Occipital lobe (tissue), 2 donors: ENCODE data around the gene TMEM82. TPM values are rescaled to one million over a fixed set of nuclear protein-coding genes. Genes with fewer than 3 reads are reported as not detected.

Source experiments
- DNase-seq: peaks from one replicate; lab custom pipeline; 2025; lab: John Stamatoyannopoulos, UW
- total RNA-seq: library from RNA; depleted of rRNA; stranded (reverse); fragments of >200 nt; gene quantifications from one replicate; pipeline ENCODE4 v1.2.3, GENCODE V29; 2014

Gene TMEM82
- total RNA-seq, 1 donor from 2014 or later, result not detected

DNA sequence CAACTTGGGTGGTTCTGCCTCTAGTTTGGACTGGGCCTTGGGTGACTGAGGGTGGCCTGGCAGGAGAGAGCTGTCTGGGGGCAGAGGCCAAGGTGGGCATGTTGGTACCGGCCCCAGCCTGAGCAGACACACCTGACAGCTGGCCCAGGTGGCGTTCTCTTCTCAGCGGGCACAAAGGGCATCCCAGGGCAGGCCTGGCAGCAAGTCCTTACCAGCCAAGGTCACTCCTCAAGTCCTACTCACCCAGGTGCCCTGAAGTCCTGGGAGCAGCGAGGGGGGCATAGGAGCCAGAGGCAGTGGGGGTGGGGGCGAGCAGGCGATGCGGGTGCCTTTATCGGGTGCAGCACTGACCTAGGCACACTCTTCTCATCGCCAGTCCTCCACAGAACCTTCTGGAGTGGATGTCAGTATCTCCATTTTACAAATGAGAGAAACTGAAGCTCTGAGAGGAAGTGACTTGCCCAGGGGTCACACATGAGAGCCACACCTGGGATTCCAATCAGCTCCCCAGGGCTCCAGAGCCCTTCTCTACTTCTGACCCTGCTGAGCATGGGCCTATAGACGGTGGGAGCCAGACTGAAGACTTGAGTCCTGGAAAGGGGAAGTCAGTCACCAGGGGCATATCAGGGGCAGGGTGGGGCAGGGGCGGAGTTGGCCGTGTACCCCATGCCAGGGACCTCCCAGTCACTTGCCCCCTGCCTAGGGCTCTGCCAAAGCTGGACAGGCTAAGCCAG is 6.8 kb upstream of the TMEM82 start:
- no peak for DNase-seq

DNA sequence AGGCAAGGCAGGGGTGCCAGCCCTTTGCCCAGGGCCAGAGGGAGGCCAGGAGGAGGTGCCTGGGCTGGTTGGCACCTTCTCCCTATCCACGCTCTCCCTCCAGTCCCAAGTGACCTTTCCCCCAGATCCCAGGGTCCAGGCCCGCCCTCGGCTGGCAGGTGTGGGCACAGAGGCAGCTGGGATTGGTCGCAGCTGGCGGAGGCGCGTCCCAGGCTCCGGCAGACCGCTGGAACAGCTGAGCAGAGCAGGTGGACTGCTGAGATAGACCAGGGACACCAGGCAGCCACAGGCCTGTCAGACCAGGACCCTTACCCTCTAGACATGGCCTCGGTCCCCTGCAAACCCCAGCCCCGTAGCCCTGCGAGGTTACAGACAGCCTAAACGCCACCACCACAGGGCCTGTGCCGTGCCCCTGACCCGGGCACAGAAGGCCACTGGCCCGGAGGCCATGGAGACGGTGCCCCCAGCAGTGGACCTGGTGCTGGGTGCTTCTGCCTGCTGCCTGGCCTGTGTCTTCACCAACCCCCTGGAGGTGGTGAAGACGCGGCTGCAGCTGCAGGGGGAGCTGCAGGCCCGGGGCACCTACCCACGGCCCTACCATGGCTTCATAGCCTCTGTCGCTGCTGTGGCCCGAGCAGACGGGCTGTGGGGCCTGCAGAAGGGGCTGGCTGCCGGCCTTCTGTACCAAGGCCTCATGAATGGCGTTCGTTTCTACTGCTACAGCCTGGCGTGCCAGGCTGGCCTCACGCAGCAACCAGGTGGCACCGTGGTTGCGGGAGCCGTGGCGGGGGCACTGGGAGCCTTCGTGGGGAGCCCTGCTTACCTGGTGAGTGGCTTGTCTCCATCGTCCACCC is 6.0 kb upstream of the TMEM82 start, which contains the start of gene SLC25A34:
TSS of gene SLC25A34 (plus strand) at position 221 of the 854 bp plus-strand sequence. CDS start at position 449, 228 bp downstream.
- DNase-seq, result no peak

DNA sequence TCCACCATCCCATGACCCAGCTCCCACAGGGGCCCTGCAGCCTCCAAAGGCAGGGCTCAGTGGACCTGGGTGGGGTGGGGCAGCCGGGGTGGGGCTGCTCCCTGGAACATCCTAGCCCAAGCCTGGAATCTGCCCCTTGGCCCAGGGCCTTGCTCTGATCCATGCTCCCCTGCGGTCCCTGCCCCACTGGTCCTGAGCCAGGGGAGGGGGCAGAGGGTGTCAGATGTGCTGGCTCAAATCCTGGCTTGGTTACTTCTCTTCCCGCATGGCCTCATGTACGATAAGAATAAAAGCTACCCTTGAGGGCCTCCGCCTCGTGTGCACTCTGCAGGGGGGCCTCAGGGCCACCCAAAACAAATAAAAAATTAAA is 5.4 kb upstream of the TMEM82 start:
- DNase-seq, result no peak

DNA sequence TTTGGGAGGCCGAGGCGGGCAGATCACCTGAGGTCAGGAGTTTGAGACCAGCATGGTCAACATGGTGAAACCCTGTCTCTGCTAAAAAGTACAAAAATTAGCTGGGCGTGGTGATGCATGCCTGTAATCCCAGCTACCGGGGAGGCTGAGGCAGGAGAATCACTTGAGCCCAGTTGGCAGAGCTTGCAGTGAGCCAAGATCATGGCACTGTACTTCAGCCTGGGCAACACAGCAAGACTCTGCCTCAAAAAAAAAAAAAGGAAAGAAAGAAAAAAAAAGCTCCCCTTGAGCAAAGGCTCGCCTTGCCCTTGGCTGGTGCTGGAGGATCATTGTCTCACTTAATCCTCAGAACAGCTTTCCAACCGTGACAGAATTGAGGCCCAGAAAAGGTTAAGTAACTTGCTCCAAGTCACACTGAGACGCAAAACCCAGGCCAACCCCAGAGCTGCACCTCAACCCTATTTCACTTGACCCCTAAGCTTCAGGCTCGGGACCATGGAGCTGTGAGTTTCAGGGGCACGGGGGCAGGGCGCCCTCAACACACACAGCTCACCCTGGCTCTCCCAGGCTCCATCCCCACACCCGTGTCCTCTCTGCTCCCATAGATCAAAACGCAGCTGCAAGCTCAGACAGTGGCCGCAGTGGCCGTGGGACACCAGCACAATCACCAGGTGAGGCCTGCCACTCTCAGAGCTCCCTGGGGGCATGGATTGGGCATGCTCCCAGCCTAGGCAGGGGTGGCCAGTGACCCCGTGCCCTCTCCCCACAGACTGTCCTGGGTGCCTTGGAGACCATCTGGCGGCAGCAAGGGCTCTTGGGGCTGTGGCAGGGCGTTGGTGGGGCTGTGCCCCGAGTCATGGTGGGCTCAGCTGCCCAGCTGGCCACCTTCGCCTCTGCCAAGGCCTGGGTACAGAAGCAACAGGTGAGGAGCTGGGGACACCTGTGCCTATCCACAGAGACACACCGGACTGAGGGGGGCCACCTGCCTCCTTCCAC is 4.7 kb upstream of the TMEM82 start:
- DNase-seq, result no peak

DNA sequence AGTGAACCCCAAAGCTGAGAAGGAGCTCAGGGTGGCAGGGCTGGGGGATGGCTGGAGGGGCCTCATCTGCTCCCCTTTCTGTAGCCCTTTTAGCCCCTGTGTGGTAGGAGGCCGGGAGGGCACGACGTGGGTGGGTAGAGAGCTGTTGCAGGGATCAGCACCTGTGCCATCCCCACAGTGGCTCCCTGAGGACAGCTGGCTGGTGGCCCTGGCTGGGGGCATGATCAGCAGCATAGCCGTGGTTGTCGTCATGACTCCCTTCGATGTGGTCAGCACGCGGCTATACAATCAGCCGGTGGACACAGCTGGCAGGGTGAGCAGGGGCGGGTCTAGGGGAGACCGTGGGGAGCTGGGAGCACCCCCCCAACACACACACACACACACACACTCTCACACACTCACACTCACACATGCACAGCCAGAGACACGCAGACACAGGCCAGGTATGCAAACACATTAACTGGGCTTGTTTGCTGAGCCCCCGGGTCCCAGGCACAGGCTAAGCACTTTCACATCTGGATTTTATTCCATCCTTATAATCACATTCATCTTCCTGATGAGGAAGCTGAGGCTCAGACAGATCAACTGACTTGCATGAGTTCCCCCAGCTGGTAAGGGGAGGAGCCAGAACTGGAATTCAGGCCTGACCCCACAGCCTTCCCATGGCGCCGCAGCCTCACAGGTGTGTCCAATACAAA is 3.7 kb upstream of the TMEM82 start:
- DNase-seq, result no peak

DNA sequence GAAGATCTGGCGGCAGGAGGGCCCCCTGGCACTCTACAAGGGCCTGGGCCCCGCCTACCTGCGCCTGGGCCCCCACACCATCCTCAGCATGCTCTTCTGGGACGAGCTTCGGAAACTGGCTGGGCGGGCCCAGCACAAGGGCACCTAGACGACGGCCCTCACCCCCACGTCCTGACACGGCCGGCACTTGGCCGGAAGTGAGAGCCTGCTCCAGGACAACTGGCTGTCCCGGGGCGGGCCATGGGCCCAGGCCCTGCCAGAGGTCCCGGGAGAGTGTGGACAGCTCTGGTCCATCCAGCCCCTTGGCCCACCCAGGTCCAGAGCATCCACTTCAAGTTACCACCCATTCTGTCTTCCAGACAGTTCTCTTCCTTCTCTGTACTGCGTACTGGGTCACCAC is 3.0 kb upstream of the TMEM82 start:
- DNase-seq, result no peak

DNA sequence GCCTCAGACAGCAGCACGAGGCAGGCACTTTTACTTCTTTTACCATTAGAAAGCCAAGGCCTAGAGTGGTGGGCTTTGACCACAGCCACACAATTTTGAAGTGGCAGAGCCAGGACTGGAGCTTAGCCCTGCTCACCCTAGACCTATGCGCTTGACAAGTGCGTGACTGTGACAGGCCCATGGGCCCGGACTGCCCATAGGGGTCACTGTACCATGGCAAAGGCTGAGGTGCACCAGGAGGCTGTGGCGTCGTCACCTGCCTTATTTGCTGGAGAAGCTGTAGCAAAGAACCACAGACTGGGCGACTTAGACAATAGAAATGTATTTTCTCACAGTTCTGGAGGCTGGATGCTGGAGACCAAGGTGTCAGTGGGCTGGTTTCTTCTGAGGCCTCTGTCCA is 2.6 kb upstream of the TMEM82 start:
- DNase-seq, result no peak

DNA sequence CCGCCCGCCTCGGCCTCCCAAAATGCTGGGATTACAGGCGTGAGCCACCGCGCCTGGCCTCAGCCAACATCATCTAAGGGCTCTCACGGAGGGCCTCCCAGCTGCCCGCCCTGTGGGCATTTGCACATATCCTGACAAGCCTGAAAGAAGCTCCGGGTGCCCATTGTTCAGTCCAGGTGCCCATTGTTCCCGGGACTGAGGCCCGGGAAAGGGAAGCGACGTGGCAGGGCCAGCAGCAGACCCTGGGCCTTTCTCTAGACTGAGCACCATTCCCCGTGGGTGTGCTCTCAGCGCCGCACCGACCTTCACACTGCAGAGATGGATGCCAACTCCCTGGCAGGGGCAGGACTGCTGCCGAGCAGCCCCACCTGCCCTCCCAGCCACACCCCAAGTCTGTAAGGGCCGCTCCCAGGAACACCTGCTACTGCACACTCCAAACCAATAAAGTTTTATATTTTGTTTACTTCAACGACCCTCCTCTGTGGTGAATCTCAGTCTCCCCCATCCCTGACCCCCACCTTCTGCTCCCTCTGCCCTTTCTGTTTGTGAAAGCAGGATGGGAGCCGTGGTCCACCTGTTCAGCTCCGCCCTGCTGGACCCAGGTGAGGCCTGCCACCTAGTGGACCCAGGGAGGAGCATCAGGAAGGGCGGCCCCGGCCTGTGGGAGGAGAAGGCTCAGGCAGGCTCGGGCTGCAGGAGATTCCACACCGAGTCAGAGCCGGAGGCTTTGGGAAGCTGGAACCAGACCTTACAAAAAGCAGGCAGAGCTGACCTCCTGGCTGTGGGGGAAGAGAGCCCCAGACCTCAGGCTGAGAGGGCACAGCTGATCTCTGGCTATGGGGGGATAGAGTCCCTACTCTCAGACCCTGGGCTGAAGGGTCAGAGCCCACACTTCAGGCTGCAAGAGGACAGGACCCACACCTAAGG is 1.1 kb upstream of the TMEM82 start:
- peak; percentile 59 for DNase-seq

DNA sequence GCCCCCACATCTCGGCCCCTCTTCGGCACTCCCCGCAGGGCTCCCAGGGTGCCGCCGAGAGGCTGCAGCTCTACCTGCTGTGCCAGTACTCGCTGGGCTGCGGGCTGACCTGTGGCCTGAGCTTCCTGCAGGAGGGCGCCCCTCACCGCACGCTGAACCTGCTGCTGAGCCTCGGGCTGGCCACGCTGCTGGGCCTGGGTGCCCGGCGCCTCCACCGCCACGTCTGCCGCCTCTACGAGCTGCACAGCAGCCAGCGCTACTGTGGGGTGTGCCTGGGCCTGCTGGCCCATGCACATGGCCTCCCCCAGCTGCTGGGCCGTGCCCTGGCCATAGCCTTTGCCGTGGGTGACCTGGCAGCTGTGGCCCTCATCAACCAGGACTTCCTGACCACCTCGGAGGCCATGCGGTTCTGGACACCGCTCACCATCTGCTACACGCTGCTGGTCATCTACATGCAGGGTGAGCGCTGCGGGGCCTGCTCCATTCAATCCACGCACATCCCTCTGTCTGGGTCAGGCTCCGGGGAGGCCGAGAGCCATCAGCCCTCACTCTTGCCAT is 1.9 kb downstream of the TMEM82 start:
- no peak for DNase-seq

DNA sequence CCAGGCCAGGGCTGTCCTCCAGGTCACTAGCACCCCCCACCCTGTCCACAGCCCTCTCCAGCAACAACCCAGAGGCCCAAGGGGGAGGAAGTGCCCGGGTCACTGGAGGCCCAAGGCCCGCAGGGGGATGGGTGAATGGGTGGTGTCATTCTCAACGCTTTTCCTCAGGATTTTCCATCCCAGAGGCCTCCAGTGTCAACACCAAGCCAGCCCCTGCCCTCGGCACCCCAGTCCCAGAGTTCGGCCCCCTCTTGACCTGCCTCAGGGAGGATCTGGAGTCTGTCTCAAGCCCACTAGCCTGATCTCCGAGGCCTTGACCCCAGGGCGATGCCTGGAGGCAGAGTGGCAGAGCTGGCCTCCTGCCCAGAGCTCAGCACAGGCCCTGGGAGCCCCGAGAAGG is 5.1 kb downstream of the TMEM82 start:
- no peak for DNase-seq

DNA sequence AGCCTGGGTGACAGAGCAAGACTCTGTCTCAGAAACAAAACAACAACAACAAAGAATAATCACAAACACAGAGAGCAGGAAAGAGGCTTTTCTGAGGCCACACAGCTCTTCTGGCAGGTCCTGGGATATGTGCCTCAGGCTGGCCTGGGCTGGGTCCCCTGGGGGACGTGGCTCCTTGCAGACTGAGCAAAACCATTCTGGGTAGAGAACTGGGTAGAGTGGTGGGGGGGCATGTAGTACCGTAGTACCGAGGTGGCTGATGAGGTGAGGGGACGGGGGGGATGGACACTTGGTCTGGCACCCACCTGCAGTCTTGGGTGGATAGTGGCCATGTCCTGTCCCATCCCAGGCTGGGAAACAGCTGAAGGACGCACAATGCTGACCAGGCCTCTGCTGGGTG is 6.0 kb downstream of the TMEM82 start:
- DNase-seq, result no peak

DNA sequence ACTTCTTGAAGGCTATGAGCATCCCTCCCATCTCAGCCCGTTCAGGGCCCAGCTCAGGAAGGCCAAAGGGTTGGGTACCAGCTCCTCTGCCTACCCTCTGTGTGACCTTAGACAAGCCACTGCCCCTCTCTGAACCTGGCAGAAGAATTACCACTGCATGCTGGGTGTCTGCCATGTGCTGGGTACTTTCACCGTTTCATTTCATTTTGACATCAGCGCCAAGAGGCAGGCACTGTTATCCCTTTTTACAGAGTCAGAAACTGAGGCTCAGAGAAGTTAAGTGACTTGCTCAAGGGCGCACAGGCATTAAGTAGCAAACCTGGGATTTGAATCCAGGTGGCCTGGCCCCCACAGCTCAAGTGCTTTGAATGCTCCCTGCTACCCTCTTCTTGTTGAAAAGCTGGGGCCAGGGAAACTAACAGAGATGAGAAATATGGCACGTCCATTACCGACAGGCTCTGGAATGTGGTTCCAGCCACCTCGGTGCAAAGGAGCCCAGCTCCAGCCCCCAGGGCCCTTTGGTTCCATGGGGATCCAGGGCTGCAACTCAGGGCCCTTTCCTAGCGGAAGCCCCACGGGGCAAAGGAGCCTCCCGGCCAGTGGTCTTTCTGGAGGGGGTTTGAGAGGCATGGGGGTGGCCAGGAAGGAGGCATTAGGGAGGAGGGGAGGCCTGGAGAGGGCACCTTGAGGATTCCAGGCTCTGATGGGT is 6.5 kb downstream of the TMEM82 start:
- no peak for DNase-seq

DNA sequence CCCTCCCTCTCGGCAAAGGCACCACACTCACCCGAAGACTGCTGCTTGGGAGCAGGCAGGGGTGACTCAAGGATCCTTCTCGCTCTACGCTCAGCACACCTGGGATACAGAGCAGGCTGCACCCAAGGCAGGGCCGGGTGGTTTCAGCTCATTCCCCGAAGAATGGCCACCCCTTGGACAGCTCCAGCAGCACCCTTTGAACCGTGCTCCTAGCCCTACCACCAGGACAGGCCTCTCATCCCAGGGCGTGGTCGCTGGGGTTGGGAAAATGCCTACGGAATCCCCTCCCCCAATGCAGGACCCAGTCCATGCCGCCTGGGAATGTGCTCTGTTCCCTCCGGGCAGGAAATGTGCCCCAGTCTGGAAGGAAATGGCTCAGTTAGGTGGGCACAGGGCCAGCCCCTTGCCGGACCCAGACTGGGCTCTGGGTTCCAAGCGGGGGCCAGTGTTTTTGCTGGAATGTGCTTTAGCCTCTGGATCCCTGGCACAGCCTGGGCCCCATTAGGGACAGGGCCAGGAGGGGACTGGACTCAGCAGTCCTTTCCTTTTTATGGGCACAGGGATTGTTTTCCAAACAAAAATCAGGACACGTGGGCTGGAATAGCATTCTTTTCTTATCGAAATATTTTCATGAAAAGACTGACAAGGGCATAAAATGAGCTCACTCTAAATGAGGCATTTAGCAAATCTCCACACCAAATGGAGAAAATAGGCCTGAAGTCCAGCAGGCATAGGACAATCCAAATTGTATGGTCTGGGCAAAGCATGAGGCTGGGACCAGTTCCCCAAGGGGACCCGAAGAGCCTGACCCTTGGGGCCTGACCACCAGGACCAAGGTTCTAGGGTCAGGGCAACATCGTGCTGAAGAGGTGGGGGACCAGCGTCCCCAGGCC is 7.3 kb downstream of the TMEM82 start:
- DNase-seq, result no peak

DNA sequence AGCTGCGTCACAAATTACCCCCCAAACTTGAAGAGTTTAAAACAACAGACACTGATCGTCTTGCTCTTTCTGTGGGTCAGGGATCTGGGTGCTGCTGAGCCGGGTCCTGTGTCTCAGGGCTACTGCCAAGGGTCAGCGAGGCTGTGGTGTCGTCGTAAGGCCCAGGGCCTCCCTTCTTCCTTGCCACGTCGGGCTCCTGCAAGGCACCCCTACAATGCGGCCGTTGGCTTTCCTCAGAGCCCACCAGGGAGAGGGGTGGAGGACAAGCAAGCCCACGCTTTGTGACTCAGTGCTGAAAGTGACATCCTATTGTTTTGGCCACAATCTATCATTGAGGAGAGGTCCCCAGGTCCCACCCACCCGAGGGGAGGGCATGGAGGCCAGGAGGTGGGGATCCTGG is 8.6 kb downstream of the TMEM82 start:
- DNase-seq, result no peak

DNA sequence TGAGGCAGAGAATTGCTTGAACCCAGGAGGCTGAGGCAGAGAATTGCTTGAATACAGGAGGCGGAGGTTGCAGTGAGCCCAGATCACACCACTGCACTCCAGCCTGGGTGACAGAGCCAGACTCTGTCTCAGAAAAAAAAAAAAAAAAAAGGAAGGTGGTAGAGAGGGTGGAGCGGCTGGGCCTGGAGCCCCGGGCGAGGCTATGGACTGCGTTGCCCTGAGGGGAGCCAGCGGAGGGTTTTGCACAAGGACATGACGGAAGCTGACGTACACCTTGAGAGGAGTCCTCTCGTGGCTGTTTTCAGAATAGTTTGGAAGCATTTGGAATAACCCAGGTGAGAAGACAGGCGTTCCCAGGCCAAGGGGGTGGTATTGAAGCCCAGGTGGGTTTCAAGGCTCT is 9.4 kb downstream of the TMEM82 start:
- DNase-seq, result no peak

DNA sequence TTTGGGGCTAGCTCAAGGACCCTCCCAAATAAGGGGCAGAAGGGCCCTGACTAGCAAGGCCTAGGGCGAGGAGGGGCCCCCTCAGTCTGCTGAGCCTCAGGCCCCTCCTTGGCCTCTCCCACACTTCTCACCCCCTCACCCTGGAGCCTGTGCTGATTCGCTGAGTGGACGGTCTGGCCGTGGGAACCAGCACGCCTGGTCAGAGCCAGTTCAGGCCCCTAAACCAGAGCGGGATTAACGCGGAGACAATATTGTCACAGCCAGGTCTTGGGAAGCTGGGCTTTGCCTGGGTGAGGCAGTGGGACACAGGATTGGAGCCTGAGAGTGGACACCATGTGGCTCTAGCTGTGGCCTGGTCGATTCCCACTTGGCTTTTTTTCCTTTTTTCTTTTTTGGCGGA is 11.5 kb downstream of the TMEM82 start:
- no peak for DNase-seq

DNA sequence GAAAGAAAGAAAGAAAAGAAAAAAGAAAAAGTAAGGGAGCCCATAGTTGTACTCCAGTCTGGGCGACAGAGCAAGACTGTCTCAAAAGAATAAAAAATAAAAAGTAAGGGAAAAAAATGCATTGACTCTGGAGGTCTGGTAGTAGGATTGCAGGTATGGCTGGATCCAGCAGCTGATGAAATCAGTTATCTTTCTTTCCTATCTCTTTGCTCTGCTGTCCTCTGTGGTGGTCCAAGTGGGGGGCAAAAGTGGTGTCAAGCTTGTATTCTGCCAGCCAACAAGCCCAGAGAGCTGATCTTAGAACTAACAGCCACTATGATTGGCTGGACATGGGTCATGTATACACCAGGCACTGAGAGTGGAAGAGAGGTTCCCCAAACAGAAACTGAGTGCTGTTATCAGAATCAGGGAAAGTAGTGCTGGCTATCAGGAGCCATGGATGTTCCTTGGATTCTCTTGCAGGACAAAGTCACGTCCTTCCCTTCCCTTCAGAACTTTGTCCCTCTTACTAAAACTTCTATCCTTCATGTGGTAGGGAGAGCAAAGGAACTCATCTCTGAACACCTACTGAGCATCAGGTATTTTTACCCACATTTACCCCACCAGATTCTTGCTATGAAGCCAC is 12.8 kb downstream of the TMEM82 start:
- DNase-seq, result no peak
